BJ (cell line): Measurements from ENCODE around the gene SDSL. TPM values are rescaled to one million over a fixed set of nuclear protein-coding genes. Genes with fewer than 3 reads are reported as not detected.

ENCODE experiments used
- CTCF ChIA-PET: fragments of 350-600 bp; formaldehyde crosslinking; extraction: SDS; loops from one replicate; lab custom pipeline; 2021; ENCODE audit warnings: antibody characterized with exemption, inconsistent platforms; lab: Yijun Ruan, JAX
- POLR2A ChIA-PET: fragments of 300-600 bp; sonication (Branson Sonifier 250); formaldehyde crosslinking; extraction: SDS; loops from one replicate; lab custom pipeline; 2021; ENCODE audit warnings: antibody characterized with exemption; lab: Charles Lee
- DNase-seq: peaks from one replicate; pipeline ENCODE4 v3.0.0-alpha.2; 2011; ENCODE audit warnings: low read depth
- H3K27me3 ChIP-seq: 2 replicates; pipeline ENCODE4 v1.6.0; 2011; ENCODE audit warnings: low read length; ENCODE audit not compliant: control insufficient read depth, insufficient read depth
- H3K36me3 ChIP-seq: 2 replicates; pipeline ENCODE4 v1.5.1; 2011; ENCODE audit warnings: low read length; ENCODE audit not compliant: control insufficient read depth, insufficient read depth
- H3K4me3 ChIP-seq: 2 replicates; pipeline ENCODE4 v1.5.1; 2011; ENCODE audit warnings: low read depth, mild to moderate bottlenecking, control low read depth, low read length
- polyA minus RNA-seq: library from RNA; depleted of rRNA, polyadenylated mRNA; stranded (reverse); fragments of >200 nt; gene quantifications from 2 replicates; pipeline ENCODE4 v1.2.3, GENCODE V29; 2011; rRNA and poly(A)+ RNA removed
- polyA plus RNA-seq: library from polyadenylated mRNA; depleted of rRNA; stranded (reverse); fragments of >200 nt; gene quantifications from 2 replicates; pipeline ENCODE4 v1.2.3, GENCODE V29; 2011; rRNA removed
- TF ChIP-seq, protein P1 (sequence below): IDR thresholded peaks from 2 replicates; pipeline ENCODE4 v1.5.1; 2011; ENCODE audit warnings: low read depth, mild to moderate bottlenecking, control low read depth, inconsistent platforms, low read length, moderate library complexity; ENCODE audit not compliant: insufficient read depth

Gene SDSL, protein sequence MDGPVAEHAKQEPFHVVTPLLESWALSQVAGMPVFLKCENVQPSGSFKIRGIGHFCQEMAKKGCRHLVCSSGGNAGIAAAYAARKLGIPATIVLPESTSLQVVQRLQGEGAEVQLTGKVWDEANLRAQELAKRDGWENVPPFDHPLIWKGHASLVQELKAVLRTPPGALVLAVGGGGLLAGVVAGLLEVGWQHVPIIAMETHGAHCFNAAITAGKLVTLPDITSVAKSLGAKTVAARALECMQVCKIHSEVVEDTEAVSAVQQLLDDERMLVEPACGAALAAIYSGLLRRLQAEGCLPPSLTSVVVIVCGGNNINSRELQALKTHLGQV
- polyA plus RNA-seq (8.6 and 13.2 TPM in 2 replicates), polyA minus RNA-seq (3.0 and 4.3 TPM in 2 replicates)

DNA sequence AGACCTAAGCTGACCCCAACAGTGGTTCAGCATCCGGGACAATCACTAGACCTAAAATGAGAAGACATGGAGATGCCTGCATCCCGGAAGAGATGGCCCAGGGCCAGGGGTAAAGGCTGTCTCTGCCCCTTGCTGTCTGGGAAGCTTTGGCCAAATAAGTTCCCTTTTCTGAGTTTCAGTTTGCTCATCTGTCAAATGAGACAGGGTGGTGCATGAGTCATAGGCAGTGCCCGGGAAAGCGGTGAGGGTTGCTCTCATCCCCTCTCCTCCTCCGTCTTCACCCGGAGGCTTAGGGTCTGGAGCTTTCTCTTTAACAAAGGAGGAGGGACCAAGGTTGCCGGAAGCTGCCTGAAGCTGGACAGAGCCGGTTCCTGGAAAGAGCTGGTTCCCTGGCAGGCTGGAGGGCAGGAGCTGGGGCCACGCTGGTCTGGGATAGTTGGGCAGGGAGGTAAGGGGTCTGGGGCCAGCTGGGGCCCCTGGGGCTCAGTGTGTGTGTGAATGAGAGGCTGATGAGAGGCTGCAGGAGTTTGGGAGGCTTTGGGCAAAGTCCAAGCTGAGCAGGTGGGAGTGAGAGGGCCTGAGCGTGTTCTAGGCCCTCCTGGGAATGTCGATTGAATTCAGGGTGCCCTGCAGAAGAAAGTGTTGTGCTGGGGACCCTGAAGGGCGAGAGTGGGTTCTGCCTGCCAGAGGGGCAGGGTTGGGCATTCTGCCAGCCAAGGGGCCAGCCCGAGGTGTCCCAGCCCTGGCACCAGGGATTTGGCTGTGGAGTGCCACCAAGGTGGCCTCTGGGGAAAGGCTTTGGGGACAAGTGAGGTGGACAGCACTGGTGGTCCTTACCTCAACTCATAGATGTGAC lies at the start of gene SDSL:
Gene SDSL (plus strand): TSS at position 351 of the 856 bp plus-strand sequence. CDS start 5,603 bp downstream, outside the sequence.
- peak; percentile 27 for DNase-seq
- Histone ChIP-seq H3K4me3 (peak within 1 kb of the TSS; percentile 55), H3K36me3 (no peaks in the 10 kb centered on the region), H3K27me3 (peaks cover 2% of the 10 kb centered on the region; the same call in 1 of the 2 replicates)
- ChIA-PET POLR2A (no interaction called here), CTCF (interaction anchor here (0.6 to 3.5 kb wide), 6 partner anchors 12 to 234 kb away, joined by 3 to 16 read pairs (median 3); no protein-coding TSS in a partner anchor)
- TF ChIP-seq, protein P1, sequence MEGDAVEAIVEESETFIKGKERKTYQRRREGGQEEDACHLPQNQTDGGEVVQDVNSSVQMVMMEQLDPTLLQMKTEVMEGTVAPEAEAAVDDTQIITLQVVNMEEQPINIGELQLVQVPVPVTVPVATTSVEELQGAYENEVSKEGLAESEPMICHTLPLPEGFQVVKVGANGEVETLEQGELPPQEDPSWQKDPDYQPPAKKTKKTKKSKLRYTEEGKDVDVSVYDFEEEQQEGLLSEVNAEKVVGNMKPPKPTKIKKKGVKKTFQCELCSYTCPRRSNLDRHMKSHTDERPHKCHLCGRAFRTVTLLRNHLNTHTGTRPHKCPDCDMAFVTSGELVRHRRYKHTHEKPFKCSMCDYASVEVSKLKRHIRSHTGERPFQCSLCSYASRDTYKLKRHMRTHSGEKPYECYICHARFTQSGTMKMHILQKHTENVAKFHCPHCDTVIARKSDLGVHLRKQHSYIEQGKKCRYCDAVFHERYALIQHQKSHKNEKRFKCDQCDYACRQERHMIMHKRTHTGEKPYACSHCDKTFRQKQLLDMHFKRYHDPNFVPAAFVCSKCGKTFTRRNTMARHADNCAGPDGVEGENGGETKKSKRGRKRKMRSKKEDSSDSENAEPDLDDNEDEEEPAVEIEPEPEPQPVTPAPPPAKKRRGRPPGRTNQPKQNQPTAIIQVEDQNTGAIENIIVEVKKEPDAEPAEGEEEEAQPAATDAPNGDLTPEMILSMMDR, result no peak

DNA sequence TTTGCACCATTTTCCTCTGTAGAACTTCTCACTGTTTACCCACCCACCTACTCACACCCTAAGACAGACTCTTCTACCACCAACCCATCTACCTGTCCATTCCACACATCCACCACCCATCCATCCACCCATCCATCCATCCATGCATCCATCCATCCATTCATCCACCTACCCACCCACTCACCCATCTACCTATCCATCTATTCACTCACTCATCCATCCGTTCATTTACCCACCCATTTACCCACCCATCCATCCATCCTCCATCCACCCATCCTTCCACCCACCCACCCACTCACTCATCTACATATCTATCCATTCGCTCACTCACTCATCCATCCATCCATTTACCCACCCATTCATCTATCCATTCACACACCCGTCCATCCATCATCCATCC lies 48.7 kb upstream of the SDSL start:
- POLR2A ChIA-PET, result no interaction called here
- TF ChIP-seq, protein P1, result no peak
- no peaks in the 10 kb centered on the region for H3K27me3 ChIP-seq

DNA sequence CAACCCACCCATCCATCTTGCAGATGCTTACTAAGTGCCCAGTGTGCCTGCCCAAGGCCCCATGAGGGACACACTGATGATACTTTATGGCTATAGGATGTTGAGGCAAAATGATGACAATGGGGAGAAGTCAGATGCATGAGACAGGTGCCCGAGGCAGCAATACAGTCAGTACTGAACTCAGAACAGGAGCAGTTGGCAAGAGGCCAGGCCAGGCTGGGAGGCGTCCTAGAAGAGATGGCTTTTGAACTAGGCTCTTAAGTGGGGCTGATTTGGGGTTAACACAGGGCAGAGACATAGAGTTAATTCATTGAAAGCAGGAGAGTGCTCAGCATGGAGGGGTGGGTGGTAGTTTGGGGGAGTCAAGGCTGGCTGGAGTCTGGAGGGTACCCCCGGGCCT lies 48.2 kb upstream of the SDSL start:
- H3K36me3 ChIP-seq, result peaks cover 14% of the 10 kb centered on the region
- TF ChIP-seq, protein P1, result no peak
- ChIA-PET CTCF (no interaction called here), POLR2A (no interaction called here)
- H3K27me3 ChIP-seq, result no peaks in the 10 kb centered on the region
- no peak overlapping the region for H3K4me3 ChIP-seq
- no peak for DNase-seq

More for the DNA sequence above, 48.7 kb upstream of the SDSL start:
- H3K4me3 ChIP-seq, result no peak overlapping the region
- H3K36me3 ChIP-seq, result peaks cover 14% of the 10 kb centered on the region
- no peak for DNase-seq
- CTCF ChIA-PET, result no interaction called here

DNA sequence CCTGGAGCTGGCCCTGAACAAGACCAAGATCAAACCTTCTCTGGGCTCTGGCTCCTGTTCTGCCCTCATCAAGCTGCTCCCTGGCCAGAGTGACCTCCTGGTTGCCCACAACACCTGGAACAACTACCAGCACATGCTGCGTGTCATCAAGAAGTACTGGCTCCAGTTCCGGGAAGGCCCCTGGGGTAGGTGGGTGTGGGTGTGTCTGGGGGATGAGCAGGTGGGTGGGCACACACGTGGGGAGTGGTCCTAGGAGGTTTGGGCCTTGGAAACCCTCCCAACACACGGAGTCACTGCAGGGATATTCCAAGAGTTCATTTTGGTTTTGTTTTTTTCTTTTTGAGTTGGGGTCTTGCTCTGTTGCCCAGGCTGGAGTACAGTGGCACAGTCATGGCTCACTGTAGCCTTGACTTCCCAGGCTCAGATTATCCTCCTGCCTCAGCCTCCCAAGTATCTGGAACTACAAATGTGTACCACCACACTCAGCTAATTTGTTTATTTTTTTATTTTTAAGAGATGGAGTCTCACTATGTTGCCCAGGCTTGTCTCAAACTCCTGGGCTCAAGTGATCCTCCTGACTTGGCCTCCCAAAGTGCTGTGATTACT lies 47.3 kb upstream of the SDSL start:
- DNase-seq, result no peak
- TF ChIP-seq, protein P1, result no peak
- Histone ChIP-seq H3K4me3 (no peak overlapping the region), H3K27me3 (no peaks in the 10 kb centered on the region), H3K36me3 (peaks cover 15% of the 10 kb centered on the region)
- ChIA-PET POLR2A (no interaction called here), CTCF (no interaction called here)
